ENCODE results near the gene USP17L25.
"Not testable (repeated sequence)": the region's sequence is repeated elsewhere in the genome, so short reads cannot be mapped to it uniquely, and the experiment has no call there.

Gene USP17L25

GRCh38 chr4:9329611-9330010, at the start of gene USP17L25:
TSS of gene USP17L25 (plus strand) at chr4:9329911. CDS start at chr4:9329911, 0 bp downstream.
- DNase-seq, result not testable (repeated sequence)

GRCh38 chr4:9324191-9324590, 5.5 kb upstream of the USP17L25 start:
- not testable (repeated sequence) for DNase-seq

GRCh38 chr4:9324865-9325264, 4.8 kb upstream of the USP17L25 start, which contains the start of gene USP17L24:
TSS of gene USP17L24 (plus strand) at chr4:9325165. CDS start at chr4:9325165, 0 bp downstream.
- not testable (repeated sequence) for DNase-seq

GRCh38 chr4:9334358-9334757, 4.6 kb downstream of the USP17L25 start, which contains the start of gene USP17L26:
TSS of gene USP17L26 (plus strand) at chr4:9334658. CDS start at chr4:9334658, 0 bp downstream.
- not testable (repeated sequence) for DNase-seq

GRCh38 chr4:9339103-9339502, 9.4 kb downstream of the USP17L25 start, which contains the start of gene USP17L5:
TSS of gene USP17L5 (plus strand) at chr4:9339403. CDS start at chr4:9339403, 0 bp downstream.
- not testable (repeated sequence) for DNase-seq

- not testable (repeated sequence) for DNase-seq
Observed at GRCh38 chr4:9343848-9344247, 14.1 kb downstream of the USP17L25 start, which contains the start of gene USP17L27. TSS of gene USP17L27 (plus strand) at chr4:9344148. CDS start at chr4:9344148, 0 bp downstream.

- not testable (repeated sequence) for DNase-seq
Observed at GRCh38 chr4:9348593-9348992, 18.9 kb downstream of the USP17L25 start, which contains the start of gene USP17L28. TSS of gene USP17L28 (plus strand) at chr4:9348893. CDS start at chr4:9348893, 0 bp downstream.

GRCh38 chr4:9350866-9351265, 21.2 kb downstream of the USP17L25 start:
- DNase-seq, result not testable (repeated sequence)

- DNase-seq, result not testable (repeated sequence)
Observed at GRCh38 chr4:9353338-9353737, 23.6 kb downstream of the USP17L25 start, which contains the start of gene USP17L29. TSS of gene USP17L29 (plus strand) at chr4:9353638. CDS start at chr4:9353638, 0 bp downstream.

GRCh38 chr4:9362829-9363228, 33.1 kb downstream of the USP17L25 start, which contains the start of gene USP17L30:
TSS of gene USP17L30 (plus strand) at chr4:9363129. CDS start at chr4:9363129, 0 bp downstream.
- not testable (repeated sequence) for DNase-seq

GRCh38 chr4:9379881-9380280, 50.2 kb downstream of the USP17L25 start:
- not testable (repeated sequence) for DNase-seq

Data from NCI-H2029 treated with DMSO at 0.1 percent for 48 hours (cell line).